B cell (primary cell): ENCODE data around the gene NDRG3.

Experiments used
- CTCF ChIP-seq: fragments of 200-600 bp; IDR thresholded peaks from one replicate; pipeline ENCODE4 v1.8.0; 2022; ENCODE audit warnings: antibody characterized with exemption, mild to moderate bottlenecking
- EZH2 ChIP-seq: IDR thresholded peaks from 2 replicates; pipeline ENCODE4 v1.6.1; 2012; ENCODE audit warnings: borderline replicate concordance, low read depth, mild to moderate bottlenecking, moderate library complexity, low read length; ENCODE audit not compliant: insufficient read depth, poor library complexity, severe bottlenecking

- TF ChIP-seq CTCF (no peak), EZH2 (no peak)
Observed at GRCh38 chr20:36726168-36726567, 19.7 kb downstream of the NDRG3 start.
